Keratinocyte (primary cell): ENCODE measurements around the gene NCKAP5. TPM values are rescaled to one million over a fixed set of nuclear protein-coding genes. Genes with fewer than 3 reads are reported as not detected.

Experiments
- DNase-seq: peaks from one replicate; pipeline ENCODE4 v3.0.0-alpha.2; 2011; ENCODE audit warnings: low read depth, missing footprints, low spot score
- FAIRE-seq: peaks from 2 replicates; lab custom pipeline; 2011; peaks lifted over from hg19 to GRCh38; lab: Jason Lieb, UNC
- H2AFZ ChIP-seq: 2 replicates; pipeline ENCODE4 v1.6.0; 2012; ENCODE audit warnings: low read length, control low read depth, inconsistent platforms; ENCODE audit not compliant: control insufficient read depth
- H3K27ac ChIP-seq: 2 replicates; pipeline ENCODE4 v1.5.1; 2011; ENCODE audit warnings: low read length; ENCODE audit not compliant: control insufficient read depth, insufficient read depth
- H3K27me3 ChIP-seq: 3 replicates; pipeline ENCODE4 v1.6.0; 2011; ENCODE audit warnings: low read length; ENCODE audit not compliant: control insufficient read depth, insufficient read depth; ENCODE audit errors: extremely low read depth
- H3K36me3 ChIP-seq, 2 experiments: 2 replicates in 1 of 2; 3 replicates in 1 of 2; pipeline ENCODE4 v1.5.1; 2011; ENCODE audit warnings: low read length in 2 of 2, mild to moderate bottlenecking in 1 of 2; ENCODE audit not compliant: control insufficient read depth in 2 of 2, insufficient read depth in 2 of 2; ENCODE audit errors: extremely low read depth in 1 of 2
- H3K4me1 ChIP-seq: 3 replicates; pipeline ENCODE4 v1.5.1; 2011; ENCODE audit warnings: low read length; ENCODE audit not compliant: control insufficient read depth, insufficient read depth; ENCODE audit errors: extremely low read depth
- H3K4me2 ChIP-seq: 3 replicates; pipeline ENCODE4 v1.6.0; 2011; ENCODE audit warnings: low read depth, low read length; ENCODE audit not compliant: control insufficient read depth, insufficient read depth; ENCODE audit errors: extremely low read depth
- H3K4me3 ChIP-seq, 3 experiments: fragments of 200-600 bp in 1 of 3; sonication (generic) in 1 of 3; 2 replicates in 2 of 3; 3 replicates in 1 of 3; pipeline ENCODE4 v1.5.1; 2011 to 2016; ENCODE audit warnings: low read length in 3 of 3, mild to moderate bottlenecking in 3 of 3, control low read depth in 2 of 3, inconsistent platforms in 1 of 3, low read depth in 1 of 3, mixed read lengths in 1 of 3, mixed run types in 1 of 3, moderate library complexity in 1 of 3; ENCODE audit not compliant: control insufficient read depth in 2 of 3, insufficient read depth in 2 of 3; ENCODE audit errors: extremely low read depth in 1 of 3
- H3K79me2 ChIP-seq: 2 replicates; pipeline ENCODE4 v1.6.0; 2012; ENCODE audit warnings: low read length; ENCODE audit not compliant: control insufficient read depth, insufficient read depth
- H3K9ac ChIP-seq: 3 replicates; pipeline ENCODE4 v1.6.0; 2011; ENCODE audit warnings: low read length; ENCODE audit not compliant: control insufficient read depth, insufficient read depth; ENCODE audit errors: extremely low read depth
- H3K9me1 ChIP-seq: 3 replicates; pipeline ENCODE4 v1.6.0; 2011; ENCODE audit warnings: low read length; ENCODE audit not compliant: control insufficient read depth, insufficient read depth; ENCODE audit errors: extremely low read depth
- H3K9me3 ChIP-seq: 2 replicates; pipeline ENCODE4 v1.5.1; 2012; ENCODE audit warnings: low read depth, low read length; ENCODE audit not compliant: control insufficient read depth
- H4K20me1 ChIP-seq: 3 replicates; pipeline ENCODE4 v1.6.0; 2011; ENCODE audit warnings: low read length; ENCODE audit not compliant: control insufficient read depth, insufficient read depth; ENCODE audit errors: extremely low read depth
- EZH2 ChIP-seq: IDR thresholded peaks from one replicate; pipeline ENCODE4 v1.6.1; 2012; ENCODE audit warnings: inconsistent platforms, mild to moderate bottlenecking, low read length, moderate library complexity
- dilution Hi-C: fragments of 300-500 bp; cut with MboI; formaldehyde crosslinking; loops from one replicate; pipeline ENCODE4 v1.7.0; 2020; ENCODE audit warnings: low sequenced_read_pairs; ENCODE audit not compliant: extremely low pct_ligation_motif_present
- polyA plus RNA-seq, 5 experiments: library from polyadenylated mRNA; depleted of rRNA in 3 of 5; stranded (reverse) in 3 of 5; stranded (forward) in 1 of 5; unstranded in 1 of 5; fragments of >200 nt; gene quantifications; 1 replicate in 1 of 5; 2 replicates in 3 of 5; 3 replicates in 1 of 5; pipeline versions ENCODE4 v1.2.1 to v1.2.3, GENCODE V29; 2011 to 2012; ENCODE audit warnings: missing spikeins in 2 of 5, low read depth in 1 of 5, low replicate concordance in 1 of 5
- TF ChIP-seq, protein P1 (sequence below), 3 experiments: IDR thresholded peaks in 1 of 3; conservative IDR thresholded peaks in 1 of 3; optimal IDR thresholded peaks in 1 of 3; 2 replicates in 2 of 3; 3 replicates in 1 of 3; pipeline versions ENCODE3 to v1.5.1; 2011; ENCODE audit warnings: low read length in 3 of 3, mild to moderate bottlenecking in 3 of 3, moderate library complexity in 2 of 3, control low read depth in 1 of 3, inconsistent platforms in 1 of 3; ENCODE audit not compliant: insufficient read depth in 2 of 3; ENCODE audit errors: extremely low read depth in 1 of 3

Gene NCKAP5
- polyA plus RNA-seq, 1 donor (not counting 4 experiments of a cell fraction or from before 2014, with no cell fraction given) = 3.6 TPM

DNA sequence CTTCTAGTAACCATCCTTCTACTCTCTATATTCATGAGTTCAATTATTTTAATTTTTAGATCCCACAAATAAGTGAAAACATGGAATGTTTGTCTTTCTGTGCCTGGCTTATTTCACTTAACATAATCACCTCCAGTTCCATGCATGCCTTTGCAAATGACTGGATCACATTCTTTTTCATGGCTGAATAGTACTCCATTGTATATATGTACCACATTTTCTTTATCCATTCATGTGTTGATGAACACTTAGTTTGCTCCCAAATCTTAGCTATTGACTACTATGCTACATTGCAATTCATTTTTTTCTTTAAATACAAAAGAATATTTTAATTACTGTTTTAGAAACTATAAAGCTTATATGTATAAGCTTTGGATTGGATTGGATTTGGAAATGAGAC, 657.8 kb downstream of the NCKAP5 start:
- Histone ChIP-seq H2AFZ (no peak overlapping the region), H3K27ac (no peak overlapping the region), H3K79me2 (no peaks in the 10 kb centered on the region), H4K20me1 (no peaks in the 10 kb centered on the region), H3K4me3 (no peak overlapping the region), H3K9me3 (no peaks in the 10 kb centered on the region), H3K36me3 (no peaks in the 10 kb centered on the region), H3K9ac (no peak overlapping the region), H3K9me1 (no peaks in the 10 kb centered on the region), H3K4me2 (no peak overlapping the region), H3K4me1 (no peaks in the 10 kb centered on the region), H3K27me3 (no peaks in the 10 kb centered on the region)
- no peak for FAIRE-seq
- TF ChIP-seq EZH2 = no peak
- TF ChIP-seq, protein P1, sequence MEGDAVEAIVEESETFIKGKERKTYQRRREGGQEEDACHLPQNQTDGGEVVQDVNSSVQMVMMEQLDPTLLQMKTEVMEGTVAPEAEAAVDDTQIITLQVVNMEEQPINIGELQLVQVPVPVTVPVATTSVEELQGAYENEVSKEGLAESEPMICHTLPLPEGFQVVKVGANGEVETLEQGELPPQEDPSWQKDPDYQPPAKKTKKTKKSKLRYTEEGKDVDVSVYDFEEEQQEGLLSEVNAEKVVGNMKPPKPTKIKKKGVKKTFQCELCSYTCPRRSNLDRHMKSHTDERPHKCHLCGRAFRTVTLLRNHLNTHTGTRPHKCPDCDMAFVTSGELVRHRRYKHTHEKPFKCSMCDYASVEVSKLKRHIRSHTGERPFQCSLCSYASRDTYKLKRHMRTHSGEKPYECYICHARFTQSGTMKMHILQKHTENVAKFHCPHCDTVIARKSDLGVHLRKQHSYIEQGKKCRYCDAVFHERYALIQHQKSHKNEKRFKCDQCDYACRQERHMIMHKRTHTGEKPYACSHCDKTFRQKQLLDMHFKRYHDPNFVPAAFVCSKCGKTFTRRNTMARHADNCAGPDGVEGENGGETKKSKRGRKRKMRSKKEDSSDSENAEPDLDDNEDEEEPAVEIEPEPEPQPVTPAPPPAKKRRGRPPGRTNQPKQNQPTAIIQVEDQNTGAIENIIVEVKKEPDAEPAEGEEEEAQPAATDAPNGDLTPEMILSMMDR (optimal IDR thresholded peaks at IDR 0.05 in 1 of 3, IDR thresholded peaks at IDR 0.05 in 1 of 3, conservative IDR thresholded peaks at IDR 0.05 in 1 of 3; ENCODE audit: extremely low read depth in 1 of 3, insufficient read depth in 2 of 3, low read length in 3 of 3) = no peak
- no peak for DNase-seq
- dilution Hi-C loops = no loop called here

GRCh38 chr2:132909427-132909826, 658.8 kb downstream of the NCKAP5 start:
- no peak overlapping the region for H3K9ac ChIP-seq
- TF ChIP-seq, protein P1 (optimal IDR thresholded peaks at IDR 0.05 in 1 of 3, IDR thresholded peaks at IDR 0.05 in 1 of 3, conservative IDR thresholded peaks at IDR 0.05 in 1 of 3; ENCODE audit: extremely low read depth in 1 of 3, insufficient read depth in 2 of 3, low read length in 3 of 3) = no peak
- no peak for TF ChIP-seq EZH2
- no peaks in the 10 kb centered on the region for H3K9me1 ChIP-seq
- H3K27ac ChIP-seq = no peak overlapping the region
- dilution Hi-C loops = no loop called here
- no peaks in the 10 kb centered on the region for H3K79me2 ChIP-seq
- no peaks in the 10 kb centered on the region for H4K20me1 ChIP-seq
- H3K9me3 ChIP-seq = no peaks in the 10 kb centered on the region
- H3K4me2 ChIP-seq = no peak overlapping the region
- FAIRE-seq = no peak
- H3K36me3 ChIP-seq = no peaks in the 10 kb centered on the region
- H3K27me3 ChIP-seq = no peaks in the 10 kb centered on the region
- no peaks in the 10 kb centered on the region for H3K4me1 ChIP-seq
- no peak overlapping the region for H3K4me3 ChIP-seq
- no peak overlapping the region for H2AFZ ChIP-seq
- no peak for DNase-seq
